Parathyroid adenoma (tissue), 2 donors: ENCODE results near the gene CPEB1.

ENCODE experiments used
- H2AFZ ChIP-seq: fragments of 300-600 bp; sonication (generic); one replicate; pipeline ENCODE4 v1.7.0; 2017; ENCODE audit warnings: antibody characterized with exemption, mild to moderate bottlenecking
- H3K27ac ChIP-seq: fragments of 300-600 bp; sonication (generic); one replicate; pipeline ENCODE4 v1.7.0; 2017
- H3K27me3 ChIP-seq: fragments of 300-600 bp; sonication (generic); one replicate; pipeline ENCODE4 v1.7.0; 2017; ENCODE audit warnings: low read length; ENCODE audit not compliant: control insufficient read depth, insufficient read depth
- H3K36me3 ChIP-seq: fragments of 300-600 bp; sonication (generic); one replicate; pipeline ENCODE4 v1.7.0; 2017; ENCODE audit warnings: low read length; ENCODE audit not compliant: control insufficient read depth, insufficient read depth
- H3K4me1 ChIP-seq: fragments of 300-600 bp; sonication (generic); one replicate; pipeline ENCODE4 v1.7.0; 2017; ENCODE audit warnings: control low read depth
- H3K4me2 ChIP-seq: fragments of 300-600 bp; sonication (generic); one replicate; pipeline ENCODE4 v1.7.0; 2017; ENCODE audit warnings: low read length
- H3K4me3 ChIP-seq: fragments of 300-600 bp; sonication (generic); one replicate; pipeline ENCODE4 v1.7.0; 2017; ENCODE audit warnings: low read depth, low read length
- H3K79me2 ChIP-seq: fragments of 300-600 bp; sonication (generic); one replicate; pipeline ENCODE4 v1.7.0; 2017; ENCODE audit warnings: control low read depth
- H3K9ac ChIP-seq: fragments of 300-600 bp; sonication (generic); one replicate; pipeline ENCODE4 v1.7.0; 2017; ENCODE audit warnings: mild to moderate bottlenecking
- H3K9me3 ChIP-seq: fragments of 300-600 bp; sonication (generic); one replicate; pipeline ENCODE4 v1.7.0; 2017; ENCODE audit warnings: low read length; ENCODE audit not compliant: control insufficient read depth
- CTCF ChIP-seq: fragments of 300-600 bp; sonication (generic); IDR thresholded peaks from one replicate; pipeline ENCODE4 v1.7.0; 2017; ENCODE audit warnings: antibody characterized with exemption, mild to moderate bottlenecking
- donor health status: primary hyperparathyroidism.

Gene CPEB1

GRCh38 chr15:82545478-82545877, 101.7 kb downstream of the CPEB1 start:
- H3K9ac ChIP-seq = no peak overlapping the region
- H3K9me3 ChIP-seq = no peaks in the 10 kb centered on the region
- H3K4me3 ChIP-seq = no peak overlapping the region
- H3K27ac ChIP-seq = no peak overlapping the region
- H3K4me2 ChIP-seq = no peak overlapping the region
- no peaks in the 10 kb centered on the region for H3K79me2 ChIP-seq
- H3K4me1 ChIP-seq = no peaks in the 10 kb centered on the region
- H3K36me3 ChIP-seq = no peaks in the 10 kb centered on the region
- H3K27me3 ChIP-seq = no peaks in the 10 kb centered on the region
- no peak for TF ChIP-seq CTCF
- no peak overlapping the region for H2AFZ ChIP-seq

- Histone ChIP-seq H3K27ac (no peak overlapping the region), H3K4me1 (no peaks in the 10 kb centered on the region), H3K79me2 (no peaks in the 10 kb centered on the region), H3K4me2 (no peak overlapping the region), H3K9ac (no peak overlapping the region), H2AFZ (no peak overlapping the region), H3K27me3 (no peaks in the 10 kb centered on the region), H3K4me3 (no peak overlapping the region), H3K9me3 (no peaks in the 10 kb centered on the region), H3K36me3 (no peaks in the 10 kb centered on the region)
- TF ChIP-seq CTCF = no peak
These were observed 102.2 kb downstream of the CPEB1 start for GRCh38 chr15:82545002-82545401.

GRCh38 chr15:82544431-82544830, 102.7 kb downstream of the CPEB1 start:
- no peak overlapping the region for H2AFZ ChIP-seq
- no peak overlapping the region for H3K4me2 ChIP-seq
- no peaks in the 10 kb centered on the region for H3K4me1 ChIP-seq
- H3K9me3 ChIP-seq = no peaks in the 10 kb centered on the region
- H3K27me3 ChIP-seq = no peaks in the 10 kb centered on the region
- H3K36me3 ChIP-seq = no peaks in the 10 kb centered on the region
- no peak overlapping the region for H3K27ac ChIP-seq
- H3K9ac ChIP-seq = no peak overlapping the region
- TF ChIP-seq CTCF = no peak
- H3K4me3 ChIP-seq = no peak overlapping the region
- no peaks in the 10 kb centered on the region for H3K79me2 ChIP-seq

- Histone ChIP-seq H2AFZ (no peak overlapping the region), H3K9me3 (no peaks in the 10 kb centered on the region), H3K36me3 (no peaks in the 10 kb centered on the region), H3K27ac (no peak overlapping the region), H3K4me3 (no peak overlapping the region), H3K4me2 (no peak overlapping the region), H3K27me3 (no peaks in the 10 kb centered on the region), H3K9ac (no peak overlapping the region), H3K79me2 (no peaks in the 10 kb centered on the region), H3K4me1 (no peaks in the 10 kb centered on the region)
- TF ChIP-seq CTCF = no peak
These were observed 104.0 kb downstream of the CPEB1 start for GRCh38 chr15:82543160-82543559.

GRCh38 chr15:82540984-82541431, 106.2 kb downstream of the CPEB1 start:
- H3K79me2 ChIP-seq = no peaks in the 10 kb centered on the region
- H2AFZ ChIP-seq = peak overlapping the region; percentile 93
- H3K27me3 ChIP-seq = no peaks in the 10 kb centered on the region
- no peak for TF ChIP-seq CTCF
- no peaks in the 10 kb centered on the region for H3K36me3 ChIP-seq
- H3K9ac ChIP-seq = peak overlapping the region; percentile 29
- peak overlapping the region; percentile 76 for H3K4me3 ChIP-seq
- H3K4me1 ChIP-seq = no peaks in the 10 kb centered on the region
- H3K27ac ChIP-seq = peak overlapping the region; percentile 91
- H3K4me2 ChIP-seq = peak overlapping the region; percentile 68
- no peaks in the 10 kb centered on the region for H3K9me3 ChIP-seq
